NCI-H69 (cell line): ENCODE measurements around the gene FMR1.

Experiments used
- DNase-seq: peaks from one replicate; lab custom pipeline; 2025; lab: John Stamatoyannopoulos, UW

The FMR1 gene

DNA sequence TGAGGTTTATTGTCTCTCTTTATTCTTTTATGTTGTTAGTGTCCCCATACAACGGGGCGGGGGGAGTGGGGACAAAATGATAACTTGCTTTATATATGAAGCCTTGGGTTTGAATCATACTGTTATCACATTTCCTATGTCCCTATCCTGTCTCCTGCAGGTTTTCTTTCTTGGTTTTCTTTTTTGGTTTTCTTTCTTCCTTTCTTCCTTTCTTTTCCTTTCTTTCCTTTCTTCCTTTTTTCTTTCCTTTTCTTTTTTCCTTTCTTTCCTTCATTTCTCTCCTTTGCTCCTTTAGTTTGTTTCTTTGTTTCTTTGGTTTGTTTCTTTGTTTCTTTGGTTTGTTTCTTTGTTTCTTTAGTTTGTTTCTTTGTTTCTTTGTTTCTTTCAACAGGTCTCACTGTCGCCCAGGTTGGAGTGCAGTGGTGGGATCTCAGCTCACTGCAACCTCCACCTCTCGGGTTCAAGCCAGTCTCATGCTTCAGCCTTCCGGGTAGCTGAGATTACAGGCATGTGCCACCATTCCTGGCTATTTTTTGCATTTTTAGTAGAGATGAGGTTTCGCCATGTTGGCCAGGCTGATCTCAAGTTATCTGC, 4.8 kb downstream of the FMR1 start:
- DNase-seq: no peak

DNA sequence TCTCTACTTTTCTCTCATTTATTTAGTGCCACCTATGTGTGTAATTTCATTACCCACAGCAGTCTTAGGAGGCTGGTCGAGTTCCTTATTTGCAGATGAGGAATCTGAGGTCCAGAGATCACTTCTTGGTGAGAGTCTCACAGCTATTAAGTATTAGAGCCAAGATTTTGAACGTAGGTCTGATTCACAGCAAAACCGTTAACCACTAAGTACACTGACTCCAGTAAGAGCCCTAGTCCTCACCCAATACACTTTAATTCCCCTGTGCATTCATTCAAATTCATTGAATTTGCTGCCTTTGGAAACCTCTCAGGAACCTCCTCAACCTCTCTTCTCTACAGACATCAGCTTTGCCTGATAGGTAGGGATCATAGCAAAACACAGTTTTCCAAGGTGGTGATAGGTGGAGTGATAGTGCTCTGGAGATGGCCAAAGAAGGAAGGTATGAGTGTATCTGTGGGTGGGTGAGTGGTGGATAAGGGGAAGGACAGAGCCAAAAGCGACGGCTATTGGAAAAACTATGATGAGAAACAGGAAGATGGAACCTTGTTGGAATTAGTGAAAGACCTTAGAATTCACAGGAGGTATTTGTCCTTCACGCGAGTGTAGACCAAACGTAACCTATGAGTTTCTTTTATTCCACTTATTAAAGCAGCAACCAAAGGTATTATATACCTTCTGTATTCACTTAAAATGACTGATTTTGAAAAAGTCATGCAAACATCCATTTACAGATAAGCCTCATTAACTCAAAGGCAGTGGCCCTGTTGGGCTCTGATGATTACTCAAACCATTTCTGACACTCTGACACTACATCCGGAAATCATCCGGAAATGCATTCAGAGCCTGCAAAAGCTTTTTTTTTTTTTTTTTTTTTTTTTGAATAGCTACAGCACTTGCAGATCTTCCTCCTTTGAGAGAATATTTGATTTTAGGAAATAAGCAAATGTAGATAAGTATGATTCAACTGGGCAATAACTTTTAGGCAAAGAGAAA, 6.3 kb downstream of the FMR1 start:
- DNase-seq: no peak

DNA sequence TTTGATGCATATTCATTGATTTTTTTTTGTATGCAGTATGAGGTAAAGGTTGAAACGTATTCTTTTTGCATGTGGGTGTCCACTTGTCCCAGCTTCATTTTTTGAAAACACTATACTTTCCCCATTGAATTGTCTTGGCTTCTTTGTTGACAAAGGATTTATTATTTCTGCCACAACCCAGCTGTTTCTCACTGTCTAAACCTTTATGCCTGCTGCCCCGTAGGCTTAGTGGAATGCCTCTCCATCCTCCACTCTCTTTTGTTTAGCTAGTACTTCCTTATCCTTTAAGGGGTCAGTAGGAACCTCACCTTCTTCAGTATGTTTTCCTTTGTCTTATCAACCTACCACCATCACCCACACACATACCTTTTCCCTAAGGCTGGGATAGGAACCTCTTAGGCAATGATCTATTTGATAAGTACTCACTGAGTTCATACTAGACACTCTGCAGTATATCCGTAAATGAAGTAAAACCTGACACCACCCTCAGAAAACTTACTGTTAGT, 8.5 kb downstream of the FMR1 start:
- DNase-seq: peak; percentile 5

DNA sequence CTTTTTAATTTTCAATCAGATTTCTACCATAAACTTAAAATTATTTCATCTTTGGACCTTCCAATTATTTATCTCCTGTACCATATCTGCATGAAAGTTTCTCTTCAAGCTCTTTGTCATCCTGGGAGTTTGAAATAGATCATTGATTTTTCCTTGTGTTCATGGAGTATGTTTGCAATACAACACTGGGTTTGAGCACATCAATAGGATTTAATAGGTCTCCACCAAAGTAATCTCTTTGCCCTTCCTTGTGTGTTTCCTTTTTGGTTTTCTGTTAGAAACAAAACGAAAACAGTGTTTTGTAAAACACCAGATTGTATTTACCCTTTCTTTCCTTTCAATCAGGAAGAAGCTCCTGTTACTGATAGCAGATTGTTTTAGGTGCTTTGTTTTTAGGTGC, 11.9 kb downstream of the FMR1 start:
- no peak for DNase-seq

DNA sequence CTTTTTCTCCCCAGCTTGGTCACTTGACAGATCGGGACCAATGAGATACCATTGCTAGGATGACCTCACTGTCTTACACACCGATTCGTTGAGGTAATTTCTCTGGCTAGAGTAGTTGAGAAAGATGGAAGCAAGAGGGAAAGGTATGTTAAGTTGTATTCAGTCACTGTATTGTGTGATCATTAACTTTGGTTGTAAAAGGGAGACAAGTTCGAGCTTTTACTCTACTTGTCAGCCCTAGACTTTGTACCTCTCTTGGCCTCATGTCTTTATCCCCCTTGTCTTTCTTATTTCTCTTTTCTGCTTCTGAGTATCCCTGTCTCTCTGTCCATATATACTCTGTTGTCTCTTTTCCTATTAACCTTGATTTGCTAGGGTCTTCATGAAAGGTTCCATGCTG, 15.5 kb downstream of the FMR1 start:
- DNase-seq: no peak

DNA sequence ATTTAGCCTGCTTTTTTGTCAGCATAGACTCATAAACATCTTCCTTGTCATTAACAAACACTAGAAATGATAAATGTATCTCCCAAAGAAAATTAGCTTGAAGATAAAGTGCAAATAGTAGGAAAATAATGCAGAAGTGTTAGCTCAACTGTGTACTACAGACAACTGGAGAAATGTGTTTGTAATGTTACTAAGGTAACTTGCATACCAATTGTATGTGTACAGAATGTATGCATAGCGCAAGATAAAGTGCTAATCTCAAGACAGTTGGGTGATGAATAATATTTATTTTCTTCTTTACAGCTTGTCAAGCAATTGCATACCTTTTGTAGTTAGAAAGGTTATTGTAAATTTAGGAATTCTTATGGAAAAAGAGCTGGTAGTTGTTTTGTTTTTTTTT, 22.1 kb downstream of the FMR1 start:
- no peak for DNase-seq

DNA sequence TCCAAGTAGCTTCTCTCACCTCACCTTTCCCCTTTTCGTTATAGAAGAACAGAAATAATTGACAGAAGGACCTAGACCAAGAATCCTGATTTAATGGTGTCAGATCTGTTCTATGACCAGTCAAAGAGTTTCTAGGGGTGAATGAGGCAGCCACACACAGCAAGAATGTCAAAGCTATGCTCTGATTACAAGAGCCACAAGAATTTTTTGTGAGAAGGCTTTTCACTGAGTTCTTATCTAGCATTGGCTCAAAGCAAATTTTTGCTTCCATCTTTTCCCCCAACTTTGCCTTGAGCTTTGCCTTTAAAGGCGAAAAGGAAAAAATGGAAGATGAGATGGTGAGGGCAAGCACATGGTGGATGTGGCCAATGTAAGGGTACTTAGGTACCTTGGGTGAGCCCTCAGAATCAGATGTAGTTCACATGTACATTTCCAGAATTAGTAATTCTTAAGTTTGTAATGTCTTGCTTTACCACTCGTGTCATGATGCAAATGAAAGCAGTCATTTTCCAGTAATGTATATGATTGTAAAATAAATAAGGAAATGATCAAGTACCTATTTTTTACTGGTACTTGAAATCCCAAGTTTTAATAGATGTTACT, 23.5 kb downstream of the FMR1 start:
- no peak for DNase-seq

DNA sequence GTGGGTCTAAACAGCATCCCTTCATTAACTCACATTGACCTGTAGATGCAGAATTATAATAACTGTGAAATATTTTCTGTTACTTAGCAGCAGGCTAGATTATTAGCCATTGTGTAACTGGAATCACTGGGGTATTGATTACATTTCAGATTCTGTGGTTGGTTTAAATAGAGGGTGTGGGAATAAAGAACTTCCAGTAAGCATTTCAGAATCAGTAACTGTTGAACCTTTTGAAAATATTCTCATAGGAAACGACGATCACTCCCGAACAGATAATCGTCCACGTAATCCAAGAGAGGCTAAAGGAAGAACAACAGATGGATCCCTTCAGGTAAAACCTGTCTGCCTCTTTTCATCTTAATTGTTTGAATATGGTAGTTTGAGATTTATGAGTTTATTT, 33.6 kb downstream of the FMR1 start:
- DNase-seq: no peak

DNA sequence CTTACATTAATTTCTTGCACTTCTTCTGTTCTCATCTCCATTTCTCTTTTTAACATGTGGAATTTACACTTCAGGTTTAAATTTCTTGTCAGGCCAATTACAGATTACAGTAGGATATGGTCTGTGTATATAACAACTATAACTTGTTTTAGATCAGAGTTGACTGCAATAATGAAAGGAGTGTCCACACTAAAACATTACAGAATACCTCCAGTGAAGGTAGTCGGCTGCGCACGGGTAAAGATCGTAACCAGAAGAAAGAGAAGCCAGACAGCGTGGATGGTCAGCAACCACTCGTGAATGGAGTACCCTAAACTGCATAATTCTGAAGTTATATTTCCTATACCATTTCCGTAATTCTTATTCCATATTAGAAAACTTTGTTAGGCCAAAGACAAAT, 36.8 kb downstream of the FMR1 start:
- no peak for DNase-seq

DNA sequence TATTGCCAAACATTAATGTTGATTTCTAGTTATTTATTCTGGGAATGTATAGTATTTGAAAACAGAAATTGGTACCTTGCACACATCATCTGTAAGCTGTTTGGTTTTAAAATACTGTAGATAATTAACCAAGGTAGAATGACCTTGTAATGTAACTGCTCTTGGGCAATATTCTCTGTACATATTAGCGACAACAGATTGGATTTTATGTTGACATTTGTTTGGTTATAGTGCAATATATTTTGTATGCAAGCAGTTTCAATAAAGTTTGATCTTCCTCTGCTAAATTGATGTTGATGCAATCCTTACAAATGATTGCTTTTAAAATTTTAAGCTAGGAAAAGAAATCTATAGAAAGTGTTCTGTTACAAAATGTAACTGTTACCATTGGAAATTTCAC, 38.6 kb downstream of the FMR1 start:
- DNase-seq: no peak

DNA sequence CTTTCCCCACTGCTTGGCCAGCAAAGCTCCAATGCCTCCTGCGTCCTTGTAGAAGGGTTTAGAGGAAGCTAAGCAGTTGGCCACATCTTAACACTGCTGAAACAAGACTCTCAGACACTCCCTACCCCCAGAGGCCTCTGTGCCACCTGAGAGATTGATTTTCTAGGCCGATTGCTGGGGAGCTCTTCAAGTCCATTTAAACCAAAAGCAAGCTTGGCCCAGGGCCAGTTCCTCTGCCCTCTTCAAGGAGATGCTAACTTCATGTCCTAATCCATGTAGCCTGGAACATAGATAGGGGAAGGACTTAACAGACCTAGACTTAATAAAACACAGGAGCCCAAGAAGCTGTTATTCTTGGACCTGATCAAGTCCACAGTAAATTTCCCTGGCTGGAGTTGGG, 42.3 kb downstream of the FMR1 start:
- DNase-seq: peak; percentile 4

DNA sequence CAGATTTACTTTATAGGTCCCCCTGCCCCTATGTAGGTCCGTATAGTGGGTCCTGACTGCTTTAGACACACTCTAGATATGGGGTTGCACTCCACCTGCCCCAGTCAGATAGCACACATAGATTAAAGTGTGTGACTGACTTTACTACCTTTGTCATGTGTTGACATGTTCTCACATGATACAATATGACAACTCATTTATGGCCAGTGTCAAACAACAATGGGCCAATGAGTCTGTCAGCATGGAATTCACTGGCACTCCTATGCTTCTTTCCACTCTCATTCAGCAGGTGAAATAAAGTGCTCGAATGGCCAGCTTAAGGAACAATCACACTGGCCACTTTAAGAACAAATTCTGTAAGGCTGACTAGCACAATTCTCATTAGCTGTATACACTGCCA, 45.6 kb downstream of the FMR1 start:
- no peak for DNase-seq

DNA sequence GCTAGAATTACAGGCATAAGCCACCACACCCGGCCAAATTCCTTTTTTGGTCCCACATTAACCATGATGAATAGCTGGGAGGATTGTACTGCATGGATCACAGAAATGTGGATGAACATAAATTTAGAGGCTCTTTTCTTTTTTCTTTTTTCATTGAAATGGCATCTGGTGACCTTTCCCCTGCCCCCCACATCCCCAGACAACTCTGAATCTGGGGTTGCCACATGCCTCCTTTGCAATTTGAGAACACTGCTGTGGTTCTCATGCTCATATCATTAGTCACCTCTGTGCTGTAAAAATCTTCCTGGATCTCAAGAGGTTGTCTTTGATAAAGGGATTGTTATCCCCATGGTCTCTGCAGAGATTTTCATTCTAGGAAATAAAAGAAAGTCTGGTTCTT, 46.6 kb downstream of the FMR1 start:
- no peak for DNase-seq

DNA sequence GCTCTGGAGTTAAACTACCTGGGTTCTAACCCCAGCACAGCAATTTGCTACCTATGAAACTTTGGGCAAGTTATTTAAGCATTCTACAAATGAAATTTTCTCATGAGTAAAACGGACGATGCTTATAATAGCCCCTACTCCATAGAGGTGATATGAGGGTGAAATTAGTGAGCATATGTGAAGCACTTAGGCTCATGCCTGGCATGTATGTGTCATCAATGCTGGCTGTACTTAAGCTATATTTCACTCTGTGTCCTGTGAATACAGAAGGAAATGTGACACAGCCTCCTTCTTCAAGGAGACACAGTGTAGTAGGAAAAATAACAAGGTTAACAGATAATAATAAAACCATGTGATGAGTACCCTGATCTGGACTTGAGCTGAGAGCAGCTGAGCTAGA, 49.0 kb downstream of the FMR1 start:
- peak; percentile 52 for DNase-seq

DNA sequence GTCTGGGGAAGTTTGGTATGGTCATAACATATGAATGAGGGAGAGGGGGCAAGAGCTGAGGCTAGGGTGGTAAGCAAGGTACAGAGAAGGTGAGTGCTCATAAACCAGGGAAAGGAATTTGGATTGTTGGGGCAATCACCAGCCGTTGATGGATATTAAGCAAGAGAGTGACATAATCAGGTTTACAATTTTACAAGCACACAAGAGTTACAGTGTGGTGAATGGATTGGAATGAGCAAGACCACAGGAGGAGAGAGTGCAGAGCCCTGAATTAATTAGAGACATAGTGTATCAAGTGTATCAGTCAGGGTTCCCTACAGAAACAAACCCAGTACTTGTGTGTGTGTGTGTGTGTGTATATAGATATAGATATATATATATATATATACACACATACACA, 50.8 kb downstream of the FMR1 start:
- no peak for DNase-seq

DNA sequence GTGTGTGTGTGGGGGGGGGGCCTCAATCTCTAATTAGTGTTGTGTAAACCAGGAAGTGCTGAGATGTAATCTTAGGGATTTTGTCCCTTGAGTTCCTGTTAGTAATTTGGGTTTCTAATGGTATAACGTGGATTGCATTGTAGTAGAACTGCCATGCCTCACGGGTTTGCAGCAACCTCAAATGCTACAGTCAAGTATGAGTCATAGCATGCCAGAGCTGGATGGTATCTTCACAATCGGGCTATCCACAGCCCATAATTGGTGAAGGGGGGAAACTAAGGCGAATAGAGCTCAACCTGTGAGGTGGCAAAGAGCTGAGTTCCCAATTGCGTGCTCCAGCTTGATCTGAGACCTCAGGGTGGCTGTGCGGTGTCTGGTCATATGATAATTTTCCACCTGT, 67.2 kb downstream of the FMR1 start:
- DNase-seq: no peak

DNA sequence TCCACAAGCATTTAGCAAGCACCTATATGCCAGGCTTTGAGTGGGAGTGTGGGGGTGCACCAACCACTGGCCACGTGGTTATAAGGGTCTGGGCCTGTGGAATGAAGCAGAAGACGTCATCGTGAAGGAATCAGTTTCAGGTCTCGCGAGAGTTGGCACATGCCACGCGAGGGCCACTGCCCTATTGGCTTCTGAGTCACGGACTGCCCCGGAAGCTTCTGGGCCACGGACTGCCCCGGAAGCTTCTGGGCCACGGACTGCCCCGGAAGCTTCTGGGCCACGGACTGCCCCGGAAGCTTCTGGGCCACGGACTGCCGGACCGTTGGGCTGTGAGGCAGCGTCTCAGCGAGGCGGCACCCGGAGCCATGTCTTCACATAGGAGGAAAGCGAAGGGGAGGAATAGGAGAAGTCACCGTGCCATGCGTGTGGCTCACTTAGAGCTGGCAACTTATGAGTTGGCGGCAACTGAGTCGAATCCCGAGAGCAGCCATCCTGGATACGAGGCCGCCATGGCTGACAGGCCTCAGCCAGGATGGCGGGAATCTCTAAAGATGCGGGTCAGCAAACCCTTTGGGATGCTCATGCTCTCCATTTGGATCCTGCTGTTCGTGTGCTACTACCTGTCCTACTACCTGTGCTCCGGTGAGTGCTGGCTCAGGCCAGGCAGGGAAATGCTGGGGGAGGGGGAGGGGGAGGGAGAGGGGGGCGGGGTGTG, 69.5 kb downstream of the FMR1 start, which contains the start of gene FMR1NB:
Gene FMR1NB, plus strand, starts transcription at position 300 of the 715 bp plus-strand sequence. Its CDS starts 66 bp downstream, at position 366.
- DNase-seq: no peak
